HG02678 (cell line): ENCODE results near the gene CNGA3.
"Not testable (repeated sequence)": the region's sequence is repeated elsewhere in the genome, so short reads cannot be mapped to it uniquely, and the experiment has no call there.

Source experiments
- ATAC-seq: cut with Tn5 transposase; IDR thresholded peaks from one replicate; pipeline ENCODE4 v1.9.1; 2021; ENCODE audit warnings: mild to moderate bottlenecking, moderate library complexity; ENCODE audit not compliant: unreplicated experiment

The CNGA3 gene

DNA sequence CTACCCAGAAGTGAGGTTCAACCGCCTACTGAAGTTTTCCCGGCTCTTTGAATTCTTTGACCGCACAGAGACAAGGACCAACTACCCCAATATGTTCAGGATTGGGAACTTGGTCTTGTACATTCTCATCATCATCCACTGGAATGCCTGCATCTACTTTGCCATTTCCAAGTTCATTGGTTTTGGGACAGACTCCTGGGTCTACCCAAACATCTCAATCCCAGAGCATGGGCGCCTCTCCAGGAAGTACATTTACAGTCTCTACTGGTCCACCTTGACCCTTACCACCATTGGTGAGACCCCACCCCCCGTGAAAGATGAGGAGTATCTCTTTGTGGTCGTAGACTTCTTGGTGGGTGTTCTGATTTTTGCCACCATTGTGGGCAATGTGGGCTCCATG lies 49.7 kb downstream of the CNGA3 start:
- ATAC-seq: no peak

DNA sequence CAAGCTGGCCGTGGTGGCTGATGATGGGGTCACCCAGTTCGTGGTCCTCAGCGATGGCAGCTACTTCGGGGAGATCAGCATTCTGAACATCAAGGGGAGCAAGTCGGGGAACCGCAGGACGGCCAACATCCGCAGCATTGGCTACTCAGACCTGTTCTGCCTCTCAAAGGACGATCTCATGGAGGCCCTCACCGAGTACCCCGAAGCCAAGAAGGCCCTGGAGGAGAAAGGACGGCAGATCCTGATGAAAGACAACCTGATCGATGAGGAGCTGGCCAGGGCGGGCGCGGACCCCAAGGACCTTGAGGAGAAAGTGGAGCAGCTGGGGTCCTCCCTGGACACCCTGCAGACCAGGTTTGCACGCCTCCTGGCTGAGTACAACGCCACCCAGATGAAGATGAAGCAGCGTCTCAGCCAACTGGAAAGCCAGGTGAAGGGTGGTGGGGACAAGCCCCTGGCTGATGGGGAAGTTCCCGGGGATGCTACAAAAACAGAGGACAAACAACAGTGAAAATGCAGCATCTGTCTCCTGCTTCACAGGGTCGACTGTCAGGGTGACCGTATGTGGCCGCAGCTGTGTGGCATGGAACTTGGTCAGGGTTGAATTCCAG lies 50.6 kb downstream of the CNGA3 start:
- no peak for ATAC-seq

DNA sequence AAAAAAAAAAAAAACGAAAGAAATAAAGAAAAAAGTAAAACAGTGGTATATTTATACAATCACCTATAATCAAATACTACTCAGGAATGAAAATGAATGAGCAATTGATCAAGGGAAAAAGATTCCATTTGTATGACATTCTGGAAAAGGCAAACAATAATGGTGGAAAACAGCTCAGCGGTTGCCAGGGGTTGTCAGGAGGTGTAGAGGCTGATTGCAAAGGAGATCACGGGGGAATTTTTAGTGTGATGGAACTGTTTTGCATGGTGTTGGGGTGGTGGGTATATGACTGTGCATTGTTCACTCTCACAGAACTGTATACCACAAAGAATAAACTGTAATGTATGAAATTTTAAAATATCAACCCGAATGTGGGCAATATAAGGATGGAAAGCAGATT lies 52.9 kb downstream of the CNGA3 start:
- ATAC-seq: no peak

DNA sequence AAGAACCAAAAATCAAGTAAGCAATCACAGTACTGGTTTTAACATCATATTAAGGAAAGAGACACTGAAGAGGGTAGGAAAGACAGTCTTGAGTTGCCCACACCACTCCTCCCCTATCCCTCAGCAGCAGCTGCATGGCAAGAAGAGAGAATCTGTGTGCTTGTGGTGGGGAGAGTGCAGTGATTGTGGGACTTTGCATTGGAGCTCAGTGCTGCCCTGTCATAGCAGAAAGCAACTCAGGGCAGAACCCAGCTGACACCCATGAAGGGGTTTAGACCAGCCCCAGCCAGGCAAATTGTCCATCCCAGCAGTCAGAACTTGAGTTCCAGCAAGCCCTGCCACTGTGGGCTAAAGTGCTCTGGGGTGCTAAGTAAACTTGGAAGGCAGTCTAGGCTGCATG lies 57.6 kb downstream of the CNGA3 start:
- ATAC-seq: no peak

DNA sequence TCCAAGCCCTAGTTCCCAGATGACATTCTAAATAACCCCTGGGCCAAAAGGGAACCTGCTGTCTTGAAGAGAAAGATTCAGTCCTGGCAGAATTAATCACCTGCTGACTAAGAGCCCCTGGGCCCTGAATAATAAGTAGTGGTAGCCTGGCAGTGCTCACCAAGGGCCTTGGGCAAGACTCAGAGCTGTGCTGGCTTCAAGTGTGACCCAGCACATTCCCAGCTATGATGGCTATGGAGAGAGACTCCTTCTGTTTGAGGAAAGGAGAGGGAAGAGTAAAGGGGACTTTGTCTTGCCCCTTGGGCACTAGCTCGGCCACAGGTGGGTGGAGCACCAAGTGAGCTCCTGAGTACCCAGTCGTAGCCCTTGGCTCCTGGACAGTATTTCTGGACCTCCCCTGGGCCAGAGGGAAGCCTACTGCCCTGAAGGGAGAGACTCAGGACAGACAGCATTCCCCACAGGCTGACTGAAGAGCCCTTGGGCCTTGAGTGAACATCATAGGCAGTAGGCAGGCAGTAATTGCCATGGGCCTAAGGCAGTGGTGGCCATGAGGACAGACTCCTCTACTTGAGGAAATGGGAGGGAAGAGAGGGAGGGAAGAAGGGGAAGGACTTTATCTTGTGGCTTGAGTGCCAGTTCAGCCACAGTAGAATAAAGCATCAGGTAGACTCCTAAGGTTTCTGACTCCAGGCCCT lies 58.4 kb downstream of the CNGA3 start:
- no peak for ATAC-seq

DNA sequence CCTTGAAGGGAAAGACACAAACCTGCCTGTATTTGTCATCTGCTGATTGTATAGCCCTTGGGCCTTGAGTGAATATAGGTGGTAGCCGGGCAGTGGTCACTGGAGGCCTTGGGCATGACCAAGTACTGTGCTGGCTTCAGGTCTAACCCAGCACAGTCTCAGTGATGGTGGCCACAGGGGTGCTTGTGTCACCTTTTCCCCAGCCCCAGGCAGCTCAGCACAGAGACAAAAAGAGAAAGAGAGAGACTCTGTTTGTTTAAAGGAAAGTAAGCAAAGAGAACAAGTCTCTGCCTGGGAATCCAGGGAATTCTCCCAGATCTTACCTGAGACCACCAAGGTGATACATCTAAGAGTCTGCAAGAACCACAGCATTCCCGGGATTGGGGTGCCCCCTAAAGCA lies 59.0 kb downstream of the CNGA3 start:
- no peak for ATAC-seq

DNA sequence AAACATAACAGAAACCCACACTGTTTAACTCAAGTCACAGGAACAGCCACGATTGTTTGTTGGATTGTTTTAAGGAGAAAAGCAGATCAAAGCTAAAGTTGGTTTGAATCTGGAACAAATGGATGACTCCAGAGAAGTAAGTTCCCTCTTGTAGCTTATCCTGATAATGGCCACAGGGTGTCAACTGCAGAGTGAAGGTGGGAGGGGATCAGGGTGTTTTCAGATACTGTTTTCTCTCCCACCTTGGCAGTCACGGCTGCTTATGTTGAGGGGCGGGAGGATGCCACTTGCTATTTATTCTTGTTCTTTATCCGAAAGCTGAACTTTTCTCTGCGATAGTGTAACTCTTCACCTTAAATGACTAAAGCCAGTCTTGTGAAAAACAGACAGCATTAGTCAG lies 61.9 kb downstream of the CNGA3 start:
- no peak for ATAC-seq

DNA sequence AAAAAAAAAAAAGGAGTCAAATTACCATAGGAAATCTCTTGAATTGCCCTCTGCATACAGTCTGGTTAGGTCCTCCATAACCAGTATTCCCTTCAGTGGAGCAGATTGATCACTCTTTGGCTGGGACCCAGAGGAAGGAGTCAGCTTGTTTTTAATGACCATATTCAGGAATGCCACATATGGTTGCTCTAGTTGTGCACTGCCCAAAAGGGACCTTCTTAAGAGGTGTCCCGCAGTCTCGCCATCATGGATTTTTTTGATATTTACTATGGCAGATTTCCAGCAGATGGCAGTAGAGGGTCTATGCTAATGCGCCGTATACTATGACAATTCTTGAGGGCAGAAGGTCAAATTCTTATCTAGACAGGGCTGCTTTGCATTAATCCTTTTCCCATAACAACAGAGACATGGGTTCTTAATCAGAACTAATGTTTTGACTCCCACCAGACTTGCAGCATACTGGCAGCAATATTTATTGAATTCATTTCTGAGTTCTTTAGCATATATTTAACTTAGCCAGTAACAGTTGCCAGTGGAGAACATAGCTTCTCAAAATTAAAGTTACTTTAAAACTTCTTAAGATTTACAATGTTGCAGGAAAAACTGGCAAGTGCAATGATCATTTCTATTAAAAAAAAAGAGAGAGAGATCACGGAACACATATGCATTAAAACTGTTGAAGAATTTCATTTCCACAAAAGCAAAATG lies 66.6 kb downstream of the CNGA3 start:
- peak; percentile 69 for ATAC-seq

DNA sequence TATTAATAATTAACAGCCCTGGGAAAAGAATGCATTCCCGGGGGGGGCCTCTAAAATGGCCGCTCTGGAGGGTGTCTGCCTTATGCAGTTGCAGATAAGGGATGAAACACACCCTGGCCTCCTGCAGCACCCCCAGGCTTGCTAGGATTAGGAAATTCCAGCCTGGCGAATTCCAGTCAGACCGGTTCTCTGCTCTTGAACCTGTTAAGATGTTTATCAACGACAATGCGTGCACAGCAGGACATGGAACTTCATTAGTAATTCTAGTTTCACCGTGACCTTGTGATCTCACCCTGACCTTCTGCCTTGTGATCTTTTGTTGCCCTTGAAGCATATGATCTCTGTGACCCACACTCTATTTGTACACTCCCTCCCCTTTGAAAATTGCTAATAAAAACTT lies 68.0 kb downstream of the CNGA3 start:
- ATAC-seq: not testable (repeated sequence)

DNA sequence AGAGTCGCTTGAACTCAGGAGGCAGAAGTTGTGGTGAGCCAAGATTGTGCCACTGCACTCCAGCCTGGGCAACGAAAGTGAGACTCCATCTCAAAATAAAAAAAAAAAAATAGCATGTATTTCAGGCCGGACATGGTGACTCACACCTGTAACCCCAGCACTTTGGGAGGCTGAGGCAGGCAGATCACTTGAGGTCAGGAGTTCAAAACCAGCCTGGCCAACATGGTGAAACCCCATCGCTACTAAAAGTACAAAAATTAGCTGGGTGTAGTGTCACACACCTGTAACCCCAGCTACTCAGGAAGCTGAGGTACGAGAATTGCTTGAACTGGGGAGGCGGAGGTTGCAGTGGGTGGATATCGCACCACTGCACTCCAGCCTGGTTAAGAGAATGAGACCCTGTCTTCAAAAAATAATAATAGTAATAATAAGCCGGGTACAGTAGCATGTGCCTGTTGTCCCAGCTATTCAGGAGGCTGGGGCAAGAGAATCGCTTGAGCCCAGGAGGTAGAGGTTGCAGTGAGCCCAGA lies 69.5 kb downstream of the CNGA3 start:
- not testable (repeated sequence) for ATAC-seq

DNA sequence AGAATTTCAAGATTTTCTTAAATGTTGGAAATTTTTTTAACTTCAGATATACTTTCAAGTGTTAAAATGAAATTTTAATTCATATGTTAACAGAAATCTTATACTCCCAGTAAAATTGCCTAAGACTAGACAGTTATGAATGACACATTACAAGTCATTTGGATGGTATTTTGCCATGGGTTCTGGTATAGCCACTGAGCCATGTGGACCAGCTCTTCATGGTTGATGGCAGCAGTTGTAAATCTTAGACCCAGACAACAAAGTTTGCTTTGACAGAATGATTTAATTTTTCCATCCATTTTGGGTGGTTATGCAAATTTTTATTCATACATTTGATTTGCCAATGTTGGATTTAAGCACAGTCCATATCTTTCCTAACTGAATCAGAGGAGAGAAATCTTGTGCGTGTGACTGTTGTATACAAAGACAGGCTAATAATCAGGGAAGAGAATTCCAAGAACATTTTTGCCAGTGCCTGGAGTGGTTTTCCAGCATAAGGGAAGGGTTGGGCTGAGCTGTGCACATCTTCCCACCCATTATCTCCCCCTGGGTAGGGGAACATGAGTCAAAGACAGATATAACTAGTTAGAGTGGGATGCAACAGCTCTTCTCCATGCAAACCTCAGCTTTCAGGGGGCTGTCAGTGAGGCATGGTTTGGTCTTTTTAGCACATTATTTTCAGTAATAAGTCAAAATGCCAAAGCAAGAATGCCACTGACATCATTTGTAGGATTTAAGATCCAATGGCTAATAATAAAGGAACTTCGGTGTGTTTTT lies 70.3 kb downstream of the CNGA3 start:
- ATAC-seq: no peak

DNA sequence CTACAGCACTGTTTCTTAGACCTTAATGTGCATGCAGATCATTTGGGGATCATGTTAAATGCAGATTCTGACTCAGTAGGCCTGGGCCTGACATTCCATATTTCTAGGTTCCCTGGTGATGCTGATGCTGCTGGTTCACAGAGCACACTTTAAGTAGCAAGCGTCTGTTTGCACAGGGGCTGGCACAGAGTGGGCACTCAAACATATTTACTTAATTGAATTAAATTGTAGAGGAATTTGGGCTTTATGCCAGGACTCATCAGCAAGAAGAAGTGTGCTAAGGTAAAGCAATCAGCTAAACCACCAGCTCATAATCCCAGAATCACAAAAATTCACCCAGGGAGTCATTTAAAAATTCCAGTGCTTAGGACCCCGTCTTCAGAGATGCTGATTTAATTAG lies 73.3 kb downstream of the CNGA3 start:
- no peak for ATAC-seq

DNA sequence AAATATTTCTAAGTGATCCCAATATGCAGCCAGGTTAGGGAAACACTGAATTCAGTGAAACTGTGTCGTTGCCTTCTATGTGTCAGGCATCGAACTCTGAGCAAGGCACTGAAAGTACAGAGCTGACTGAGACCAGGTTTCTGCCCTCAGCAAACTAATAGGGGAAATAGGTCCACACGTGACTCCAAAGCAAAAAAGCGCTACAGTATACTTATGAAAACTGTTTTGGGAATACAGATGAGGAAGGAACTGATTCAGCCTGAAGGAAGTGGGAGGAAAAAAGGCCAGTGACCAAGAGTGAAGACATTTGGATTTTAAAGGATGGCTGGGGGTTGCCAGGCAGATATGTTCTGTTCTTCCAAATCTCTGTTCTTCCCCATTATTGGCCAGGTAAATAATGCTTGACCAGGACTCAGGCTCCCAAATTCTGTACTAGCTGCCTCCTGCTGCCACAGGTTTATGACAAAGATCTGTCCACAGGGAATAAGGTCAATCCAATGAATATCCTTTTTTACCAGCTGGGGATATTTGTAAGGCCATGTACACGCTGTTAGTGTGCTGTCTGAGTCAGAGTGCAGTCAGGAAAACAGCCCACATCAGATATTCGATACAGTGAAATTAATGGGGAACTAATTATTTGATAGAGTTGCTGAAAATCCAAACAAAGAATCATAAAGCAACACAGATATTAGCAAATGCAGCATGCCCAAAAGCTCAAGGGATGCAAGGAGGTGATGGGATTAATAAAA lies 73.9 kb downstream of the CNGA3 start:
- no peak for ATAC-seq

DNA sequence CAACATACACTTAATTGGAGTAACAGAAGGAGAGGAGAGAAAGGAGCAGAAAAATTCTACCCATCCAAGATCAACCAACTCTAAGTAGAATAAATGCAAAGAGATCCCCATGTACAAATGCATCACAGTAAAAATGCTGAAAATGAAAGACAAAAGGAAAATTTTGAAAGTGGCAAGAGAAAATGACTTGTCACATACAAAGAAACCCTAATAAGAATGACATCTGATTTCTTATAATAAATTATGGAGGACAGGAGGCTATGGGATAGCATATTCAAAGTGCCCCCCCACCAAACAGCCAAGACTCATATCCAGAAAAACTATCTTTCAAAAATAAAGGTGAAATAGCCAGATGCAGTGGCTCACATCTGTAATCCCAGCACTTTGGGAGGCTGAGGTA lies 76.2 kb downstream of the CNGA3 start:
- ATAC-seq: no peak

DNA sequence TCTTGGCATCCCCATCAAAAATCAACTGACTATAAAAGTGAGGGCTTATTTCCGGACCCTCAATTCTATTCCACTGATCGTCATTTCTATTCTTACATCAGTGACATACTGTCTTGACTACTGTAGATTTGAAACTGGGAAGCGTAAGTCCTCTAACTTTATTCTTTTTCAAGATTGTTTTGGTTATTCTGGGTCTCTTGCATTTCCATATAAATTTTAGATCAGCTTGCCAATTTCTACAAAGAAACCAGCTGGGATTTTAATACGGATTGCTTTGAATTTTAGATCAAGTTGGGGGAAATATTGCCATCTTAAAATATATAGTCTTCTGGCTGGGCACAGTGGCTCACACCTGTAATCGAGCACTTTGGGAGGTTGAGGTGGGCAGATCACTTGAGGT lies 80.5 kb downstream of the CNGA3 start:
- ATAC-seq: no peak

DNA sequence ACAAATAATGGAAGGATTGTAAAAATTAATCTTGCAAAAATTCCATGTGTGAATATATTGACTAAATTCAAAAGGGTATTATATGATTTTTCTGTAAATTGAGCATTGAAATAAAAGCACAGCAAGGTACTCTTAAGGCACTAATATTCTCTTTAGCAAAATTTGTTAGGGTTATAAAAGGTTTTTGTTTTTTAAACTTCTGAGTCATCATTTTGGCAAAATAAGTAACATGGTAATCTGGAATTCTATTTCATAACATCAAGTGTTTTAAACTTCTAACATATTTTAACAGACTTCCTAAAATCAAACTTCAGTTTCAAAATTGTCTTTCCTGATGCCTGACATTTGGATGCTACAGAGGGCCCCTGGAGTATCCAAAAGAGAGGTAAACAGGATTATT lies 85.9 kb downstream of the CNGA3 start:
- no peak for ATAC-seq

DNA sequence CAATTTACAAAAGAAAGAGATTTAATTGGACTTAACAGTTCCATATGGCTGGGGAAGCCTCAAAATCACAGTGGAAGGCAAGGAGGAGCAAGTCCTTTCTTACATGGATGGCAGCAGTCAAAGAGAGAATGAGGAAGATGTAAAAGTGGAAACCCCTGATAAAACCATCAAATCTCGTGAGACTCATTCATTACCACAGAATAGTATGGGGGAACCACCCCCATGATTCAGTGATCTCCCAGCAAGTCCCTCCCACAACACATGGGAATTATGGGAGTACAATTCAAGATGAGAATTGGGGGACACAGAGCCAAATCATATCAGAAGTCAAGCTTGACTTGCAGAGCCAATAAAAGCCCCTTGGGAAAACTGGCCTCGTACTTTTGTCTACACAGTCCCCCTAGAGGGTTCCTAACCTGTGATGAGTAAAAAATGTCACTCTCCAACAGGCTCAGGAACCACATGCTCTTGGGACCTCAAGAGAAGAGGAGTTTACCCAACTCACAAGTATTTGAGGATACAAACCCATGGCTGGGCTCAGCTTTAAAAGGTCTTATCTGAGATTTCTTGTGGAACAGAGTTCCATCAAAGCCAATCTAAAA lies 87.2 kb downstream of the CNGA3 start:
- ATAC-seq: no peak

DNA sequence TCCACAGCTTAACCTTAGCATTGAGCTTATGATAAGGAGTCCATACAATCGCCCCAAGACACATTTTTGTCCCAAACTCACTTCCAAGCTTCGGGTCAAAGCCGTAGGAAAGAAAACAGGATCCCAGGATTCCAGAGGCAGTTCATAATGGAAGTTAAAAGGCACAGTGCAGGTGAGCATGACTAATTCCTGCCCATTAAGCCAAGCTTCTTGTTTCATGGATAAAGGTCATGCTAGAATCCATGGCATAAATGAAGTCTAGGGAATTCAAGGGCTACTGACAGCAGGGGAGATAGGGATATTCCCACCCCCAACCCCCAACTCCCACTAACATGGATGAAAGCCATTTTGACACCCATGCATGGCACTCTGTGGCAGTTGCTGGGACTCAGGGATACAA lies 88.2 kb downstream of the CNGA3 start:
- no peak for ATAC-seq

DNA sequence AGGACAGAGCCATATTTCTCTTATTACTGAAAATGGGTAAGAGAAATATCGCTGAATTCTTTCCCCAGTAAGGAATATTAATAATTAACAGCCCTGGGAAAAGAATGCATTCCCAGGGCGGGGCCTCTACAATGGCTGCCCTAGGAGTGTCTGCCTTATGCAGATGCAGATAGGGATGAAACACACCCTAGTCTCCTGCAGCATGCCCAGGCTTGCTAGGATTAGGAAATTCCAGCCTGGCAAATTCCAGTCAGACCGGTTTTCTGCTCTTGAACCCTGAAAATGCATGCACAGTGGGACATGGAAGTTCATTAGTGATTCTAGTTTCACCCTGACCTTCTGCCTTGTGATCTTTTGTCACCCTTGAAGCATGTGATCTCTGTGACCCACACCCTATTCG lies 89.4 kb downstream of the CNGA3 start:
- ATAC-seq: not testable (repeated sequence)

DNA sequence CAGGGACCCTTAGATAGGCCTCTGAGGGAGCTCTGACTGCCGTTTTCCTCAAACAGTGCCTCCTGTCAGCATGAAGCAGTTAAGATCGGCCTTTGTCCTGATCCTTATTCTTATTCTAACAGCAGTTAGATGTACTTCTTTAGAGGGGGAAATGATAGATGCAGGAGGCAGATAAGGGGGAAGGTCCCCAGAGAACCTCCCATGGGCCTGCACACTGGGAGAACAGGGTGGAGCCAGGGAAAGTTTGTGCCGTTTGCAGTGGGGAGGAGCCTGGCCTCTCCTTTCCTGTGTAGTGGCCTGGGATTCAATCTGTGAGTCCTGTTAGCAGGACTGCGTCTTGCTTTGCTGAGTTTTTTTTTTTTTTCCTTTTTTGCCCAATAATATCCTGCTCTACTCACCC lies 90.5 kb downstream of the CNGA3 start:
- ATAC-seq: no peak
